Lower lobe of right lung (tissue), 2 donors: Measurements from ENCODE around the gene PRAC1. TPM values are rescaled to one million over a fixed set of nuclear protein-coding genes. Genes with fewer than 3 reads are reported as not detected.

Source experiments
- ATAC-seq, 2 donors: fragments of 200-7000 bp; cut with Tn5 transposase; one replicate each; pipeline ENCODE4 v1.9.1; 2020 to 2022; ENCODE audit warnings: mild to moderate bottlenecking in 2 of 2, moderate library complexity in 2 of 2
- DNase-seq: peaks from one replicate; pipeline ENCODE4 v3.0.0-alpha.2; 2020
- H3K27ac ChIP-seq: fragments of 200-600 bp; one replicate; pipeline ENCODE4 v1.8.0; 2022
- H3K27me3 ChIP-seq: fragments of 200-600 bp; one replicate; pipeline ENCODE4 v1.8.0; 2022; ENCODE audit warnings: low read depth
- H3K36me3 ChIP-seq: fragments of 200-600 bp; one replicate; pipeline ENCODE4 v1.8.0; 2022; ENCODE audit warnings: mild to moderate bottlenecking
- H3K4me1 ChIP-seq: fragments of 200-600 bp; one replicate; pipeline ENCODE4 v1.8.0; 2022
- H3K4me3 ChIP-seq: fragments of 200-600 bp; one replicate; pipeline ENCODE4 v1.8.0; 2022; ENCODE audit warnings: mild to moderate bottlenecking
- H3K9me3 ChIP-seq: fragments of 200-600 bp; one replicate; pipeline ENCODE4 v1.8.0; 2022
- CTCF ChIP-seq: fragments of 200-600 bp; IDR thresholded peaks from one replicate; pipeline ENCODE4 v1.8.0; 2022; ENCODE audit warnings: antibody characterized with exemption, mild to moderate bottlenecking
- intact Hi-C: fragments of 100-400 bp; cut with DNase I; formaldehyde crosslinking; loops from one replicate; pipeline ENCODE4 v1.11.0; 2022
- total RNA-seq: library from RNA; stranded (reverse); fragmentation: NEBNext Ultra II Directional; extraction: Animal tissue kit (Norgen Biotek cat#: 25700); gene quantifications from one replicate; pipeline ENCODE4 v1.2.1, GENCODE V29; 2021
- donor health status: DM: no; HTN: yes; CAD: no; lungs with severe emphysema.

Gene PRAC1
- total RNA-seq, 1 donor from 2014 or later, result not detected

- DNase-seq, result no peak
- Histone ChIP-seq H3K27me3 (peaks cover 79% of the 10 kb centered on the region), H3K4me1 (peaks cover 6% of the 10 kb centered on the region), H3K9me3 (no peaks in the 10 kb centered on the region), H3K4me3 (no peak overlapping the region), H3K36me3 (no peaks in the 10 kb centered on the region), H3K27ac (no peak overlapping the region)
- no peak for ATAC-seq
- intact Hi-C loops, result no loop called here
- no peak for TF ChIP-seq CTCF
Measured at GRCh38 chr17:48760411-48760810, 38.1 kb upstream of the PRAC1 start.

- no peak for TF ChIP-seq CTCF
- ATAC-seq, result no peak
- H3K9me3 ChIP-seq, result no peaks in the 10 kb centered on the region
- H3K36me3 ChIP-seq, result no peaks in the 10 kb centered on the region
- intact Hi-C loops, result no loop called here
- peaks cover 17% of the 10 kb centered on the region for H3K4me1 ChIP-seq
- H3K27me3 ChIP-seq, result peaks cover 90% of the 10 kb centered on the region
- no peak overlapping the region for H3K4me3 ChIP-seq
- no peak overlapping the region for H3K27ac ChIP-seq
- no peak for DNase-seq
Measured at GRCh38 chr17:48759288-48759687, 37.0 kb upstream of the PRAC1 start.

- Histone ChIP-seq H3K9me3 (no peaks in the 10 kb centered on the region), H3K4me3 (no peak overlapping the region), H3K27me3 (peaks cover 90% of the 10 kb centered on the region), H3K27ac (no peak overlapping the region), H3K36me3 (no peaks in the 10 kb centered on the region), H3K4me1 (peaks cover 19% of the 10 kb centered on the region)
- no peak for TF ChIP-seq CTCF
- ATAC-seq (no peak), DNase-seq (no peak)
- intact Hi-C loops, result no loop called here
Measured at GRCh38 chr17:48757524-48757961, 35.2 kb upstream of the PRAC1 start.

- H3K27me3 ChIP-seq, result peaks cover 96% of the 10 kb centered on the region
- H3K4me1 ChIP-seq, result peaks cover 19% of the 10 kb centered on the region
- H3K4me3 ChIP-seq, result no peak overlapping the region
- H3K9me3 ChIP-seq, result no peaks in the 10 kb centered on the region
- ATAC-seq, result no peak
- intact Hi-C loops, result no loop called here
- DNase-seq, result no peak
- H3K27ac ChIP-seq, result no peak overlapping the region
- no peak for TF ChIP-seq CTCF
- no peaks in the 10 kb centered on the region for H3K36me3 ChIP-seq
Measured at GRCh38 chr17:48756830-48757251, 34.5 kb upstream of the PRAC1 start.

GRCh38 chr17:48755356-48755755, 33.0 kb upstream of the PRAC1 start:
- ATAC-seq, result no peak
- TF ChIP-seq CTCF, result no peak
- no peaks in the 10 kb centered on the region for H3K36me3 ChIP-seq
- intact Hi-C loops, result no loop called here
- no peak for DNase-seq
- H3K9me3 ChIP-seq, result no peaks in the 10 kb centered on the region
- H3K27ac ChIP-seq, result no peak overlapping the region
- no peak overlapping the region for H3K4me3 ChIP-seq
- peaks cover 97% of the 10 kb centered on the region for H3K27me3 ChIP-seq
- peaks cover 19% of the 10 kb centered on the region for H3K4me1 ChIP-seq
